Measurements from ENCODE around the gene MEIS2. TPM values are rescaled to one million over a fixed set of nuclear protein-coding genes. Genes with fewer than 3 reads are reported as not detected.
A peak's percentile ranks its signal among the peaks of the same experiment; 100 is the strongest.

Gene MEIS2
- total and polyA plus RNA-seq, 8 donors, result 3.9 to 77.7 (median 25.9) TPM

- Histone ChIP-seq H3K4me1 (peaks cover 0 to 12% (median 0%) of the 10 kb centered on the region in 4 donors), H3K27me3 (no peaks in the 10 kb centered on the region), H3K4me3 (no peak overlapping the region), H3K36me3 (peaks cover 0 to 17% (median 4%) of the 10 kb centered on the region in 4 donors), H3K27ac (no peak overlapping the region), H3K9me3 (no peaks in the 10 kb centered on the region)
- DNase-seq, result peak in 1 of 2 donors; percentile 26
- 71 to 87% (median 79%) methylated on average over 1 of the region's 1 CpG for WGBS, 5 donors
- intact Hi-C loops (cut with DNase I; ENCODE audit: low total_unique reads), result no loop called here
- no peak for TF ChIP-seq POLR2AphosphoS5 (IDR thresholded peaks at IDR 0.05)
- TF ChIP-seq, protein P1, sequence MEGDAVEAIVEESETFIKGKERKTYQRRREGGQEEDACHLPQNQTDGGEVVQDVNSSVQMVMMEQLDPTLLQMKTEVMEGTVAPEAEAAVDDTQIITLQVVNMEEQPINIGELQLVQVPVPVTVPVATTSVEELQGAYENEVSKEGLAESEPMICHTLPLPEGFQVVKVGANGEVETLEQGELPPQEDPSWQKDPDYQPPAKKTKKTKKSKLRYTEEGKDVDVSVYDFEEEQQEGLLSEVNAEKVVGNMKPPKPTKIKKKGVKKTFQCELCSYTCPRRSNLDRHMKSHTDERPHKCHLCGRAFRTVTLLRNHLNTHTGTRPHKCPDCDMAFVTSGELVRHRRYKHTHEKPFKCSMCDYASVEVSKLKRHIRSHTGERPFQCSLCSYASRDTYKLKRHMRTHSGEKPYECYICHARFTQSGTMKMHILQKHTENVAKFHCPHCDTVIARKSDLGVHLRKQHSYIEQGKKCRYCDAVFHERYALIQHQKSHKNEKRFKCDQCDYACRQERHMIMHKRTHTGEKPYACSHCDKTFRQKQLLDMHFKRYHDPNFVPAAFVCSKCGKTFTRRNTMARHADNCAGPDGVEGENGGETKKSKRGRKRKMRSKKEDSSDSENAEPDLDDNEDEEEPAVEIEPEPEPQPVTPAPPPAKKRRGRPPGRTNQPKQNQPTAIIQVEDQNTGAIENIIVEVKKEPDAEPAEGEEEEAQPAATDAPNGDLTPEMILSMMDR (IDR thresholded peaks at IDR 0.05), result no peak
- no peak for TF ChIP-seq POLR2A (IDR thresholded peaks at IDR 0.05)
- TF ChIP-seq EP300 (IDR thresholded peaks at IDR 0.05), result no peak
These were observed 91.1 kb downstream of the MEIS2 start for GRCh38 chr15:37009288-37009687.

DNA sequence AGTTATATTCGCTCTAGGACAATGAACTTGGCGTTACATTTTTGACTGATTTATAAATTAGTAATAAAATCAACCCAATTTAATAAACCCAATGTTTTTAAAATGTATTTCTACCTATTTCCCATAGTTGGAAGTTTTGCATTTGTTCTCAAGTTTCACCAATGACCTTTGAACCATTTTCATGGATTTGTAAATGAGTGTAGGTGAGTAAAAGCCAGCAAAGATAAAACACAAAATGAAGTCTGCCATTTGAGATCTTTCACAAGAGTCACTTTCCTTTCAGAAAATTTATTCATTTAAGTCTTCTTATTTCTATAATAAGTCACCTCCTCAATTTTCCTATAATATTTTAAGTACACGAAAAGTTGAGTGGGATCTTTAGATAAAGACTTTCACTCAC lies 92.1 kb downstream of the MEIS2 start:
- Histone ChIP-seq H3K9me3 (no peaks in the 10 kb centered on the region), H3K27ac (no peak overlapping the region), H3K36me3 (peaks cover 0 to 25% (median 4%) of the 10 kb centered on the region in 4 donors), H3K27me3 (no peaks in the 10 kb centered on the region), H3K4me3 (no peak overlapping the region), H3K4me1 (peaks cover 0 to 10% (median 0%) of the 10 kb centered on the region in 4 donors)
- intact Hi-C loops (cut with DNase I; ENCODE audit: low total_unique reads), result no loop called here
- no peak for DNase-seq
- TF ChIP-seq, protein P1 (IDR thresholded peaks at IDR 0.05), result no peak
- no peak for TF ChIP-seq POLR2AphosphoS5 (IDR thresholded peaks at IDR 0.05)
- no peak for TF ChIP-seq POLR2A (IDR thresholded peaks at IDR 0.05)
- no peak for TF ChIP-seq EP300 (IDR thresholded peaks at IDR 0.05)
- WGBS, 5 donors, result 91 to 94% (median 93%) methylated on average over 3 of the region's 3 CpGs

- no peak for DNase-seq
- Histone ChIP-seq H3K9me3 (no peaks in the 10 kb centered on the region), H3K36me3 (peaks cover 0 to 25% (median 4%) of the 10 kb centered on the region in 4 donors), H3K4me1 (peaks cover 0 to 7% (median 0%) of the 10 kb centered on the region in 4 donors), H3K4me3 (no peak overlapping the region), H3K27ac (no peak overlapping the region), H3K27me3 (no peaks in the 10 kb centered on the region)
- 90 to 100% (median 100%) methylated on average over 2 of the region's 2 CpGs for WGBS, 5 donors
- TF ChIP-seq POLR2AphosphoS5 (IDR thresholded peaks at IDR 0.05) (no peak), EP300 (IDR thresholded peaks at IDR 0.05) (no peak)
- TF ChIP-seq, protein P1 (IDR thresholded peaks at IDR 0.05), result no peak
- intact Hi-C loops (cut with DNase I; ENCODE audit: low total_unique reads), result no loop called here
These were observed 93.0 kb downstream of the MEIS2 start for GRCh38 chr15:37007301-37007700.

DNA sequence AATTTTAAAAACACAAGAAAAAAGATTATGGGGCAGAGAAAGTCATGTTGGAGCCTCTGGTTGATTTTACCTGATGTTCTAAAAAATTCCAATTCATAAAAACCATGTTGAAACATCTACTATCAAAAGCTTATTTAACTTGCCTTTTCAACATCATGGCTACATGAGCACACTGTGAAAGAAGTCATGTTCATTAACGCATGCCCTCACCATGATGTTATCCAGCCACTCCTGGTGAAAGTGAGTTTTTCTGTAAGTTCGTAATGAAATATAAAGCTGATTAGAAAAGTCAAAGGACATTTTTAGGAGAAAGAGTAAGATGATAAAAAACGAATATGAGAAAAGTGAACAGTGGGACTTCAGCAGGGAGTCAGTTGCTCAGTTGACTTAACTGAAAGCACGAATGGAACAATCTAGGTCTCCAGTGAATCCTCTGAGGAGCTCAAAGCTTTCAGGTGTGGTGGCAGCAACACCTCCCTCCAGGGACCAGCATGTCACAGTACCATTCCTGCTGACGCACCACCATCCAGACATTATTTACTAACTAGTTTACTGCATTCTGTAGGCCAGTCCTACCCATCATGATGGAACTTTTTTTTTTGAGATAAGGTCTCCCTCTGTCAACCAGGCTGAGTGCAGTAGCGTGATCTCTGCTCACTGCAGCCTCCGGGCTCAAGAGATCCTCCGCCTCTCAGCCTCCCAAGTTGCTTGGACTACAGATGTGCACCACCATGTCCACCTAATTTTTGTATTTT lies 95.2 kb downstream of the MEIS2 start:
- Histone ChIP-seq H3K36me3 (peaks cover 0 to 21% (median 4%) of the 10 kb centered on the region in 4 donors), H3K27me3 (no peaks in the 10 kb centered on the region), H3K4me3 (no peak overlapping the region), H3K27ac (no peak overlapping the region), H3K9me3 (no peaks in the 10 kb centered on the region), H3K4me1 (peaks cover 0 to 7% (median 0%) of the 10 kb centered on the region in 4 donors)
- 76 to 85% (median 83%) methylated on average over 8 of the region's 8 CpGs for WGBS, 5 donors
- DNase-seq, result no peak
- intact Hi-C loops (cut with DNase I; ENCODE audit: low total_unique reads), result no loop called here
- no peak for TF ChIP-seq POLR2AphosphoS5 (IDR thresholded peaks at IDR 0.05)
- no peak for TF ChIP-seq POLR2A (IDR thresholded peaks at IDR 0.05)
- TF ChIP-seq, protein P1 (IDR thresholded peaks at IDR 0.05), result no peak
- no peak for TF ChIP-seq EP300 (IDR thresholded peaks at IDR 0.05)

Measured in stomach (tissue), 9 donors.